GM19328 (cell line): ENCODE data around the gene ACKR3.

ENCODE experiments used
- ATAC-seq: cut with Tn5 transposase; IDR thresholded peaks from one replicate; pipeline ENCODE4 v1.9.1; 2021; ENCODE audit warnings: mild to moderate bottlenecking, moderate library complexity; ENCODE audit not compliant: unreplicated experiment

The ACKR3 gene

DNA sequence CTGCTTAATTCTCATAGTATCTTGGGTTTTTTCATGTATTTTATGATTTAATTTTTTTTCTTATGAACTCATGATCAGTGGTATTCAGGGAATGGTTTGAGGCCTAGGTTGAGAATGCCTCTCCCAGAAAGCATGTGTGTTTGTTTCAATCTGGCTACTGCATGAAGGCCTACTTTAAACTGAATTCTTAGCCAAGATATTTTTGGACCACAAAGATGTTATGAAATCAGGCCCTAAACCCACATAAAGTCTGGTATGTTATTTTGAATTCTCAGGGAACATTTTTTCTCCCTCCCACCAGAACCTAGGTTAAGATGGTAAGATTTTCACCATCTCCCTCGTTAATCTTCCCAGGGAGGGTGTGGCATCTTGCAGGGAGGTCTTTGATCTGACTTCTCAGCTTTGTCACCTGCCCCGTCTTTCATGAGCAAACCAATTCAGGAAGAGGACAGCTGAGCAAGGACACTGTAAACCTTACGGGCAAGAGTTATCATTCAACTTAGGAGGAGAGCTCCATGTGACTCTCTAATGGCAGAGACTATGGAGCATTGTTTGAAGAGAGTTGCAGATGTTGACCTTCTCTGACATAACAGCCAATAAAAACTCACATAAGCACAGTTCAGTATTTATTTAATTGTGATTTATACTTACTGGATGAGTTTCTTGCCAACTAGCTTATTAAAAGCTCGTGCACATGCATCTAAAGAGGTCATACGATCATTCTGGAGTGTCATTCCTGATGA is 21.3 kb upstream of the ACKR3 start:
- no peak for ATAC-seq

DNA sequence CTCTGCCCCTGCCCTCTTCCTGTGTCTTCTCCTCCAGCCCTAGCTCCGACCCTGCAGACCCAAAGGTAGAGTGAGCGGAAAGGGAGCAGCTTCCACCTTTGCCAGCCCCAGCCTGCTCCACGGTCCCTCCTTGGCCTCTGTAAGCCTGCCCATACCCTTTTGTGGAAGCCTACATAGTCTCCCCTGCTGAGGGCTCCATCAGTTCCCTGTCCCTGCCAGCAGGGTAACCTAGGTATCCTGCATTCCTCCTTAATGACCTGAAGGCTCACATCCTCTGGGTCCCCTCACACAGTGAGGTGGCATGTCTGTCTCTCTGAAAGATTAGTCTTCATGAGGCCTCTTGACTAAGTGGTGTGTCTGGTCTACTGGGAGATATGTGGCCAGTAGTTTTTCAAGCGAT is 20.5 kb upstream of the ACKR3 start:
- ATAC-seq: no peak

DNA sequence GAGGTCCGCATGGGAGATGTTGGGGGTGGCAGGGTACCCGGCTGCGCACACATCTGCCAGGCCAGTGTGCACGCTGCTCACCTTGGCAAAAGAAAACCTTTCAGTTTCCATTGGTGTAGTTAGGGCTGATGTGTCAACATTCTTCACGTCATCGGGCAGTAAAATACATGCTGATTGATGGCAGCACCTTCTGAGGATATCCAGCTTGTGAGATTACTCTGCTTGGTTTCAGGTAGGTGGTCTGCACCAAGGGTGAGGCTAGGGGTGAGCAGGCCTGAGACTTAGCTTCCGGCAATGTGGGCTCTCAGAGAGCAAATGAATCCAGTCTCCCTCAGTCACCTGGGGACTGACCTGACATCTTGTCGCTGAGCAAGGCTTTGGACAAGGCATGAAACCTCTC is 19.3 kb upstream of the ACKR3 start:
- ATAC-seq: no peak

DNA sequence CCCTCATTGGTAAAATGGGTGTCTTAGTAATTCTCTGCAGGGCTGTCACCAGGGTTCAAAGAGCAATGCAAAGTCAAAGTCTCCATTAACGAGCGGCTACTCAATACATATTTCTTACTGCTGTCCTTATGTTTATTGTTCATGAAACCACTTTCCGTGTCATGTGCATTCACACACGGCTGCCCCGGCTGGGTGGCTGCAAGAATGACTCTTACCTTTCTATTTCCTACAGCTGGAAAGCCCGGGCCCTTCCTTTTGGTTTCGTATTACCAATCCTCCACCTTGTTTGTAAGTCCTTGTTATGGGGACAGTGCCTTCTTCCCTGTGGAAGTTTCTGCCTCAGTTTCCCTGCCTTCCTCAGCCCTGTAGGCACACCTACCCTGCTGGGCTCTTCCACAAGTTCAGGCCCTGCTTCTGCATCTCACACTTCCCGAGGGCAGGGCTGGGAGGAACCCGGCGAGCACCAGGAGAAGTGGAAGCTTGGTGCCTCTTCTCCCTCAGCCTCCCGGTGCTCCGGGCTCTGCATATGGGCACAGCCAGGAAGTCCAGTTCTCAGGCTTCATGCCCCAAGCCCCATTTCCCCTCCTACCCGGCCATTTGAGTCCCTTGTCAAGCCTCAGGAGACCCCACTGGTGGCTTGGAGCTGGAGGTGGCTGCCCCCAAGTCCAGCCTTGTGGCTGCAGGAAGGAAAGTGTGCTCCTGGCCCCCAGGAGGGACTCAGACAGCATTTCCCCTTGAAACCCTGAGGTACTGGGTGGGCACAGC is 18.7 kb upstream of the ACKR3 start:
- peak; percentile 41 for ATAC-seq

DNA sequence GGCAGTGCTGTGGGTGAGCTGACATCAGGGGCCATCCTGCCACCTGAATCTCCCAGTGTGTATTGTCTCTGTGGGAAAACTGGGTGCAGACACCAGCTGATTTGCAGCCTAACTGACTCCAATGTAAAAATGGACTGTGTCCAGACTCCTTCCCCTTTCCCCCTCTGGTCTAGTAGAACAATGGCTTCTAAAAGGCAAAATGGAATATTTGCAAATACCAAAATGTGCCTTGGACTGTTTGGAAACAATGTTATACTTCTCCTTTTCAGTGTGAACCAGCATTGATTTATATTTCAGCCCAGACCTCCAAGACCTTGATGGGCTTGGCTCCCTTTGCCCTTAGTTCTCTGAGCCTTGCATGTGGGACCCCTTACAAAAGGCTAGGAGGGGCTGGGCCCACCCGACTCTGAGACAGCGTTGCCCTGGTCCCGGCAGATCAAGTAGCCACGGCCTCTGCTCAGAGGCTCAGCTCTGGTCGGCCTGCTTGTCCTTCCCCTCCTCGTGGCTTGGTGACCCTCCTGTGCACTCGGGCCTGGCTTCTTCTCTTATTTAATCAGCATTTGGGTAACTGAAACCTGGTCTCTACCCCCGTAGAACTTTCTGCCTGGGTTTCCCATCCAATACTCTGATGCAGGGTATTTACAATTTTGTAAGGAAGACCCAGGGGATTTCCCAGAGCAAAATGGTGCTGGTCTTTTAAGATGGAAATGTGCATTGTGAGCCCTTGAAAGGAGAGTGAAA is 18.0 kb upstream of the ACKR3 start:
- ATAC-seq: no peak

DNA sequence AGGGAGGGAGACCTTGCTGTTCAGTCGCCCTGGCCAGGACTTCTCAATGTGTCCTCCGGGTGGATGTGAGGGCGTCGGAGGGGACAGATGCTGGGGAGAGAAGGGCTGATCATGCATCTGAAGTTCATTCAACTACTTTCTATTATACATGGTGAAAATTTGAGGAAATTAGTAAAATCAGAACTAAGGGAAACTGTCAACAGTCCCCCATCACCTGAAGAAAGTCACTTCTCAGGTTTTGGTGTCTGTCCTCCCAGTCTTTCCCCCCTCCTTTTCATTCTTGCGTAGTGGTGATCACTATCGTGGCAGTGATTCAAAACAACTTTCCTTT is 17.4 kb upstream of the ACKR3 start:
- ATAC-seq: no peak

DNA sequence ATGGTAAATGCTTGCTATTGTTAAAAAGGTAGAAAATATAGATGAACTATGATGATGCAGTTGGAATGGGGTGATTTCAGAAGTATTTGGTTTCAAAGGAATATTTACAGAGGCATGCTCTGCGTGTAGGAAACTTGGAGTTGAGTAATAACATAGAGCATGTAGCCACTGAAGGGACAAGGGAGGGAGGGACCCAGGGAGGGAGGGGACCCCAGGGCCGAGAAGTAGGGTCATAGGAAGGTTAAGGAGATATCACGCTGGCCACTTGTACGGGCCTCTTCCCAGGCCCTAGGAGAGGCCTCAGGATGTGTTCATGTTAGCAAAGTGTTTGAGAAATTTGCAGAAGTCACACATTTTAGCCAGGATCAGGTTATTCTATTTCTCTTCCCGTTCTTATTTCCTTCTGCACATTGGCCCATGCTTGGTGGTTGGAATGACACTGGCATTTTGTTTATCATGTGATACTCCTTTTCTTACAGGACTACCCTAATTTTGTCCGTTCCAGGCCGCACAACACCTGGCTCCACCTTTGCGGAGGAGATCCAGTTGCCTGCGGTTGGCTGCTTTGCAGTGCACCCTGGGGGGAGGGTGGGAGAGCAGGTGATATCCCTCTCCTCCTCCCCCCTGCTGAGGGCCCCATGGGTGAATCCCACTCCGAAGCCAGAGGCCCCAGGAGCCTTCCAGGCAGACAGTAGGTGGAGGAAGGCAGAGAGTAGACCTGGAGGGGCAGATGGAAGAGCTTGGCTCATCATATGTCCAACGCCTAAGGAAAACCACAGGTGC is 16.9 kb upstream of the ACKR3 start:
- no peak for ATAC-seq

DNA sequence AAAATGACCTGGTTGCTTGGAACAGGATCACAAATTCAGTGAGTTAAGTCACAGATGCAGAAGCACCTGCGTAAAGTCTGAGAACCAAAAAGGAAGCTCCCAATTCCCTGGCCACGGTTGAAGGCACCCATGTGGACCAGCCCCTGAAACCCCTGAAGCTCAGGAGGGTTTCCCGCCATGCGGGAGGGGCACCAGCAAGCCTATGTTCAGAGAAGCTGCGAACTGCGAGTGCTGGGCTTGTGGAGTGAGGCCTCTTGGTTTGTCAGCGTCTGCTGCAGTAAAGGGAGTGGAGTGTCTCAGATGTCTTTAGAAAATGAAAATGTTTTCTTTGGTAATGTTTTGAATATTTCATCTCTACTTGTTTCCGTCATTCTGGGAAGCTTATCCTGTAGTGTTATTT is 16.1 kb upstream of the ACKR3 start:
- ATAC-seq: no peak

DNA sequence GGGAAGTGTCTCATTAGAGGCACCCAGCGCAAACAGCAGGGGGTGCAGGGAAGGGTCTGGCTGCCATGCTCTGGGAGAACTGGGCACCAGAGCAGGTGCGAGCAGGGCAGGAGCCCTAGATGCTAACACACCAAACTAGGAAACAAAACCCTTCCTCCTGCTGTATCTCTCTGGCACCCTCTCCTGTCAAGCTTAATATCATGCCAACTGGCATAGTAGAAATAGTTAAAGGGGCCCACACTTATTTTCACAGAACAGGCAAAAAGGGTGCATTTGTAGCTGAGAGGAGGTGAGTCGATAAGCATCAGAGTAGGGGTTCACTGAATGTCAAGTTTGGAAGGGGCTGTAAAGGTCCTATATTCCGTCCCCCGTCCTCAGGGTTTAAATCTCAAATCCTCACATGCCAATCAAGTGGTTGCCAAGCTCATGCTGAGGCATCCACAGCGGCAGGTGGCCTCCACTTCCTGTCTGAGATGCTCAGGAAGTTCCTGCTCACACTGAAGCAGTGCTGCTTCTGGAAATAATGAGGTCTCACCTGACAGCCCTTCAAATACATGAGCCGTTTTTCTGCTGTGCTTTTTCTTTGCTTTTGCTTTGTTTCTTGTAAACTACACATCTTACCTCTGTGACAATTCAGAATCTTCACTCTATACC is 14.9 kb upstream of the ACKR3 start:
- ATAC-seq: no peak

DNA sequence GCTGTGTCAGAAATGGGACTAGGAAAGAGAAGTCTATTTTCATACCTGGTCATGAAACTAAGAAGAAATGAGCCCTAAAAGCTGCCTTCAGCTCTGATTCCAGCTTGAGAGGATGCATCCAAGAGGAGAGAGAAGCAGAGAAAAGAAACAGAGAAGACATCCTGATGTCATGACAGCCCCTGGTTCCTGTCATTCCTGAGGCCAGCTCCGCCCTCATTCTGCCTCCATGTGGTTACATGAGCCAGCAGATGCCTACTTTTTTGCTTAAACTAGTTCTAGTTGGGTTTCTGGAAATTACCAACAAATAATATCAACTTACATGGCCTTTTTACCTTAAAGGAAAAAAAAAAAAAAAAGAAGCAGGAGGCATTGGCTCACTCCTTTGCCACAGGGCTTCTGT is 14.1 kb upstream of the ACKR3 start:
- ATAC-seq: no peak

DNA sequence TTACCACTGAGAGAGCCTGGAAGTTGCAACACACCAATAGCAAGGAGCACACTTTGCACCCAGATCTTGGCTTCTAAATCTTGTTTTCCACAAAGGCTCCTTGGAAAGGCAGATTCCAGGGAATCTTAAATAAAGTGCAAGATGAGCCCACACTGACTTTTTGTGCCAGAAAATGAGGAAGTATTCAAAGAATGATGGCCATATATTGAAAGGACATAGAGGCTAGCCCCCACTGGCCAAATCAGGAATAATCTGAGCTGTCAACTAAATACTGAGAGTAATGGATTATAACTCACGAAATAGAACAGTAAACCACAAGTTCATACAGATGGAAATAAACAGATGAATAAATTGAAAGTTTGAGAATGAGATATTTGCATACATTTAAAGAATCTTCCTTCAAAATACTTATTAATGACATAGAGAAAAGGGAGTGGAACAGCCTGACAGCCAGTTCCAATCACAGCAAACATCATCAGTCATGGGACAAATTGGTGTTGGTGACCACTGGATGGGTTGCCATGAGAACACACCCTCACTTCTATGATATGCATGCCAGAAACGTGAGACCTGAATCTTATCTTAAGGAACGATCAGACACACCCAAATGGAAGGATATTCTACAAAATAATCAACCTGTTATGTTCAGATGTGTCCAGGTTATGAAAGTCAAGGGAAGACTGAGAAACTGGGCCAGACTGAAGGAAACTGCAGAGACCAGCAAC is 12.2 kb upstream of the ACKR3 start:
- no peak for ATAC-seq

DNA sequence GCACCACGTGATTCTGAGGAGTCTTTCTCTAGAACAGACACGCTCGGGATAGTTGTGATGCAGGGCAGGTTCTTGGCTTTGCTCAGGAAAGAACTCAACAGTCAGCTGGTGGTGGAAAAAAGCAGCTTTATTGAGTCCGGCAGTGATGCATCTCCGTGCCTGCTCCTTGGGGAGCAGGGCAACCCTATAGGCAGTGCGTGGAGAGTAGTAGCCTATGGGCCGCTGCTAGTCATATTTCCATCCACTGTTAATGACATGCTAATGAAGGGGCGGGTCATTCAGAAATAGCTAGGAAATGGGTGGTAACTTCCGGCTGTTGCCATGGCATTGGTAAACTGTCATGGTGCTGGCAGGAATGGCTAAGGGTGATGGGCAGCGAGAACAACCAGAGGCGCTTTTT is 11.6 kb upstream of the ACKR3 start:
- no peak for ATAC-seq

DNA sequence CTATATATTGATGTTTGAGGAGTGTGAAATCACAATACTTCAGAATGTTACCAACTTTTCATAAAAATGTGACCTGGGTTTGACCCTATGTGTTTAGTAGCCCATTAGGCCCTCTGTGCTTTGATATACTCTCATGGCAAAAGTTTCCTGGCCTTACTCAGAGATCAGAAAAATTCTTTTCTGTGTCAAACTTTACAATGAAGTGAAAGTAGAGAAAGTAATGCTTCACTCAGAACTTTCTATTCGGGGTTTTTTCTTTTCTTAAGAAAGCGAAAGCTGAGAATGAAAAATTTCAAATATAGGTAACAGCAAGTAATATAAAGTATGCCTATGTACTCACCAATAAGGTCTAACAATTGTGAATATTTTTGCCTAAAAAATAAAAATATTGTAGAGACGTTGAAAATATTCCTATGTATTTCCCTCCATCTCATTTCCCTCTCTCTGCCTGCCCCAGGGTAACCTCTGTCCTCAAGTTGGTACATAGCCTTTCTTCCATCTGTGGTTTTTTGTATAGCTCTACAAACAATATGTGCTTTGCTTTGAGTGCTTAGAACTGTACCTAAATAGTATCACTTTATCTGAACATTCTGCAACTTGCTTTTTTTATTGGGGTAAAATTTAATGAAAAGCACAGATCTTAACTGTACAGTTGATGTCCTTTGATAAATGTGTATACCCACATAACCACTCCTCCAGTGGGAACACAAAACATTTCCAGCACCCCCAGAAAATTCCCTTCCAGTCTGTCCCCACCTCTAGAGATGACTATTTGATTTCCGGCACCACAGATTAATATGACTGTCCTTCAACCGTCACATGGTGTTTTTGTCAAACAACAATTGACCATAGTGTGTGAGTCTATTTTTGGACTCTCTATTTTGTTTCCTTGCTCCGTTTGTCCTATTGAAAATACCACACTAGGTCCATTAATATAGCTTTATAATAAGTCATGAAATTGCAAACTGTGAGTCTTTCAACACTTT is 10.3 kb upstream of the ACKR3 start:
- no peak for ATAC-seq

DNA sequence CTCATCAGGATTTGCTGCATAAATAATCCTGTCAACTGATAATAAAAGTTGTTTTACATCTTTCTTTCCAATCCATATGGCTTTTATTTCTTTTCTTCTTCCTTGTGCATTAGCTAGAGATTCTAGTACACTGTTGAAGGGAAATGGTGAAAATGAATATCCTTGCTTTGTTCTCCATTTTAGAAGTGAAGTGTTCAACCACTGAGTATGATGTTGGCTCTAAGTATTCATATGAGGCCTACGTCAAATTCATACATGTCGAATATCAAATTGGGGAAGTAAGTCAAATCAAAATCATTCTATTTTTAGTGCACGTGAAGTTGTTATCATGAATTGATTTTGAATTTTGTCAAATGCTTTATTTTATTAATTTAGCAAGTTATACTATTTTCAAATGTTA is 7.8 kb upstream of the ACKR3 start:
- no peak for ATAC-seq

DNA sequence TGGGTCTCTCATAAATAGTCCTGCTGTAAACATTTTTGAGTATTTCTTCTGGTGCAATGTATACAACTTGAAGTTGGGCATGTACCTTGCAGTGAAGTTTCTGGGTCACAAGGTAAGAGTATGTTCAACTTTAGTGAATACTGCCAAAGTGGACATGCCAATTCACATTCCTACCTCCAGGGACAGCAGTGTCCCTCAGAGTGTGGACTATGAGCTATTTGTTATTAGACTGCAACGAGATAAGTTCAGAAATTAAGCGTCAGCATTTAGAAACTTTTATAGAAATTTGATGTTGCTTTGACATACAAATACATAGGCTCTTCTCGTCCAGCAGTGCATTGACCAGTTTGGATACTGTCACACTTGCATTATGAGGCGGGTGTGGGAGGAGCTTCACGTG is 7.2 kb upstream of the ACKR3 start:
- ATAC-seq: no peak

DNA sequence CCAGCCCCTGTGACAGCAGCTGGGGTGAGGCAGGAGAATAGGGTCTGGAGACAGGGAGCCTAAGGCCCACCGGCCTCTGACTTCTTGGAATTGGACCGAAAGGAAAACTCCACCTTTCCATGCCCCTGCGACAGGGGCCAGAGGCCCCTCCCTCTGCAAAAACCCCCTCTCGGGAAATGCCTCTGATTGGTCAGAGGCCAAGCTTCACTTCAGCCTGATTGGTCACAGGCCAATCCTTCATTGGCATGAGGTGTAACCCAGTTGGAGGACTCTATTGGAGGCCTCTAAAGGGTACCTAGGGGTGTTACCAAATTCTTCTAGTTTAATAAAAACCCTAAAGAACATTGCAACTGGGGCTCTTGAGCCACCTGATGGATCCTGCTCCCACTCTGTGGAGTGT is 5.7 kb upstream of the ACKR3 start:
- no peak for ATAC-seq

DNA sequence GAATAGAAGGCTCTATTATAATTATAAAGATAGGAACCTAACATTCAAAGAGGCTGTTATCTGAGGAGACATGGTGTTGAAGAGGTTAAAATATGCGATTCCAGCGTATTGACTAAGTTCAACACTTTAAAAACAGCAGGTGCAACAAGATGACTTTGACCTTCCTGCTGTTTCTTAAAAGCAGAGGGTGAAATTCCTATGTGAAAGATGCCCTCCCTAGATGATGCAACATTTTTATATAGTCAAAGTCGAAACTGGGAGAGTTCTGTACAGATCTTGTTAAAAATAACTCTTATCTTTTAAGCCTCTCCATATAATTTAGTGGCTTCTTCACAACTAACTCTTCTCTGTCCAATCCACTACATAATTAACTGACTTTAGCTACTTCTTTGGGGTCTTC is 4.4 kb upstream of the ACKR3 start:
- no peak for ATAC-seq

DNA sequence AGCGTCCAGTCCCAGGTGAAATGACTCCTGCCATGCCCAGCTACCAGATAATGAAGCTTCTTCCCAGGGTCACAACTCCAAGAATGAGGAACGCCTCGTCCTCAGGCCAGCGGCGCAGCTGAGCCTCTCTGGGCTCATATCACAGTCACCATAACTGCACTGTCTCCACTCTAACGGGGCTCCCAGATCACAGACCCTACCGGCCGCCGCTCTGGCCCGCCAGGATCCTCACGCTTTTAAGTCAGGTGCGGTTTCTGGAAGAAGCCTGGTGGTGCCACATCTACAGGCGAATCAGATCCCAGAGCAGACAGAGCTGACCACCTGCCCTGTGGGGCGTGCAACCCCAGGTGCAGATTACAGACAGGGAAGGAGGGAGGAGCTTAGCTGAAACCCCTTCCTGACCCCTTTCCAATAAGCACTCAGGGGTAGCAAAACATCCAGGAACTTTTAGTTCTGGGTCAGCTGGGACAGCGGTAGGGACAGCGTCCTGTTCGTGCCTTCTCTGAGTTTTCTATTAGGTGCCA is 3.7 kb upstream of the ACKR3 start:
- ATAC-seq: no peak

DNA sequence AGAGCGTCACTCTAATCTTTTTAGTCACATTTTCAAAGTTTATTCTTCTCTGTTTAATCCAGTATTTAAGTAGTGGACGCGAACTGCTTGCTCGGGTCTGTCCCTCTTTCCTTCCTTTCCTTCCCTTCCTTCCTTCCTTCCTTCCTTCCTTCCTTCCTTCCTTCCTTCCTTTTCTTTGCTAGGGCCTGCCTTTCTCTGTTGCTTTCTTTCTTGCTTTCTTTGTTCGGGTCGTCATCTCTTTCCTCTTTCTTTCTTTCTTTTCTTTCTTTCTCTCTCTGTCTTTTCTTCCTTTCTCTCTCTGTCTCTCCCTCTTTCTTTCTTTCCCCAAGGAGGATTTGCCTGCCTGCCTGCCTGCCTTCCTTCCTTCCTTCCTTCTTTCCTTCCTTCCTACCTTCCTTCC is 3.0 kb upstream of the ACKR3 start:
- ATAC-seq: no peak
